COLO668 (cell line): Measurements from ENCODE around the gene NBAS.
"Not testable (repeated sequence)": the region's sequence is repeated elsewhere in the genome, so short reads cannot be mapped to it uniquely, and the experiment has no call there.

Experiments
- DNase-seq: peaks from one replicate; lab custom pipeline; 2025; ENCODE audit not compliant: unreplicated experiment; lab: John Stamatoyannopoulos, UW

NBAS gene

GRCh38 chr2:15226661-15227060 is 334.5 kb downstream of the NBAS start:
- DNase-seq: no peak

- no peak for DNase-seq
These were observed 336.0 kb downstream of the NBAS start for GRCh38 chr2:15225131-15225530.

GRCh38 chr2:15224641-15225040 is 336.5 kb downstream of the NBAS start:
- no peak for DNase-seq

- DNase-seq: no peak
These were observed 337.2 kb downstream of the NBAS start for GRCh38 chr2:15223887-15224286.

GRCh38 chr2:15222856-15223255 is 338.3 kb downstream of the NBAS start:
- DNase-seq: no peak

GRCh38 chr2:15220603-15221002 is 340.5 kb downstream of the NBAS start:
- no peak for DNase-seq

GRCh38 chr2:15218423-15219086 is 342.6 kb downstream of the NBAS start:
- DNase-seq: no peak

- DNase-seq: no peak
These were observed 348.9 kb downstream of the NBAS start for GRCh38 chr2:15212249-15212648.

- DNase-seq: not testable (repeated sequence)
These were observed 350.6 kb downstream of the NBAS start for GRCh38 chr2:15210542-15210941.

GRCh38 chr2:15206419-15206818 is 354.7 kb downstream of the NBAS start:
- no peak for DNase-seq

- DNase-seq: no peak
These were observed 355.6 kb downstream of the NBAS start for GRCh38 chr2:15205562-15205961.

GRCh38 chr2:15201009-15201408 is 360.1 kb downstream of the NBAS start:
- no peak for DNase-seq

GRCh38 chr2:15200581-15200980 is 360.6 kb downstream of the NBAS start:
- DNase-seq: no peak

GRCh38 chr2:15198051-15198450 is 363.1 kb downstream of the NBAS start:
- no peak for DNase-seq

GRCh38 chr2:15195813-15196212 is 365.3 kb downstream of the NBAS start:
- DNase-seq: no peak

GRCh38 chr2:15191789-15192188 is 369.3 kb downstream of the NBAS start:
- no peak for DNase-seq

- no peak for DNase-seq
These were observed 371.9 kb downstream of the NBAS start for GRCh38 chr2:15189216-15189615.

- DNase-seq: no peak
These were observed 373.4 kb downstream of the NBAS start for GRCh38 chr2:15187702-15188101.

GRCh38 chr2:15186118-15186517 is 375.0 kb downstream of the NBAS start:
- no peak for DNase-seq

- DNase-seq: no peak
These were observed 376.6 kb downstream of the NBAS start for GRCh38 chr2:15184491-15184890.

- DNase-seq: no peak
These were observed 378.9 kb downstream of the NBAS start for GRCh38 chr2:15182275-15182674.

GRCh38 chr2:15181092-15181745 is 379.9 kb downstream of the NBAS start:
- DNase-seq: no peak

- no peak for DNase-seq
These were observed 380.8 kb downstream of the NBAS start for GRCh38 chr2:15180379-15180778.
